GM18511 (cell line): Measurements from ENCODE around the gene VNN1.
"Not testable (repeated sequence)": the region's sequence is repeated elsewhere in the genome, so short reads cannot be mapped to it uniquely, and the experiment has no call there.

Source experiments
- ATAC-seq: cut with Tn5 transposase; IDR thresholded peaks from one replicate; pipeline ENCODE4 v1.9.1; 2021; ENCODE audit warnings: mild to moderate bottlenecking, moderate library complexity; ENCODE audit not compliant: unreplicated experiment

Gene VNN1

DNA sequence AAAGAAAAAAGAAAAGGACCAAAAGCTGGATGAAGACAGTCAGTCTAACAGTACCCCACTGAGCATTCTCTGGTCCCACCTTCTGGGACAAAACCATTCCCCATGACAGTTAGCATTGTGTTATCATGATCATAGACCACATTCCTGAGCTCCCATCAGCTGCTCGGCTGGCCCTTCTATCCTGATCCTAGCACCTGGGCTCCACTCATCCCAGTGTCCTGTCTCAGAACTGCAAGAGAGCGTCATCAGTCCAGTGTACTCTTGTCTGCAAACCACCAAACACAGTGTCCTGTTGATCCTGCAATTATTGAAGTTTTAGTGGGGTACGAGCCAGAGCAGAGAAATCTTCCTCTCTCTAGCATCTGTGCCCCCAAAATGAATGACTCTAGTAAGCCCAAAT lies 38.9 kb downstream of the VNN1 start:
- no peak for ATAC-seq

DNA sequence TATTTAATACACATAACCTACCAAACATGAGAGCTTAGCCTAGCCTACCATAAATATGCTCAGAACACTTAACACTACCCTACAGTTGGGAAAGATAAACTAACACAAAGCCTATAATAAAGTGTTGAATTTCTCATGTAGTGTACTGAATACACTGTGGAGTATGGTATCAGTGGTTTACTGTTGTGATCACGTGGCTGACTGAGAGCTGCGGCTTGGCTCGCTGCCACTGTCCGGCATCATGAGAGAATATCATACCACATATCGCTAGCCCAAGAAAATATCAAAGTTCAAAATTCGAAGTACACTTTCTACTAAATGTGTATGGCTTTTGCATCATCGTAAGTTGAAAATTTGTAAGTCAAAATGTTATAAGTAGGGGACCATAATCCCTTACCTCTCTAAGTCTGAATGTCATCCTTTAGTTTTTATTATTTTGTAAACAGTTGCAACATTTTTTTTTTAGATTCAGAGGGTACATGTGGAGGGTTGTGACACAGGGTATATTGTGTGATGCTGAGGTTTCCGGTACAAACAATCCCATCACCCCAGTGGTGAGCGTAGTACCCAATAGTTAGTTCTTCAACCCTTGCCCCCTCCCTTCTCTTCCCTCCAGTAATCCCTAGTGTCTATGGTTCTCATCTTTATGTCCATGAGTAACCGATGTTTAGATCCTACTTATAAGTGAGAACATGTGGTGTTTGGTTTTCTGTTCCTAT lies 40.3 kb downstream of the VNN1 start:
- no peak for ATAC-seq

GRCh38 chr6:132671295-132671694 lies 42.6 kb downstream of the VNN1 start:
- no peak for ATAC-seq

DNA sequence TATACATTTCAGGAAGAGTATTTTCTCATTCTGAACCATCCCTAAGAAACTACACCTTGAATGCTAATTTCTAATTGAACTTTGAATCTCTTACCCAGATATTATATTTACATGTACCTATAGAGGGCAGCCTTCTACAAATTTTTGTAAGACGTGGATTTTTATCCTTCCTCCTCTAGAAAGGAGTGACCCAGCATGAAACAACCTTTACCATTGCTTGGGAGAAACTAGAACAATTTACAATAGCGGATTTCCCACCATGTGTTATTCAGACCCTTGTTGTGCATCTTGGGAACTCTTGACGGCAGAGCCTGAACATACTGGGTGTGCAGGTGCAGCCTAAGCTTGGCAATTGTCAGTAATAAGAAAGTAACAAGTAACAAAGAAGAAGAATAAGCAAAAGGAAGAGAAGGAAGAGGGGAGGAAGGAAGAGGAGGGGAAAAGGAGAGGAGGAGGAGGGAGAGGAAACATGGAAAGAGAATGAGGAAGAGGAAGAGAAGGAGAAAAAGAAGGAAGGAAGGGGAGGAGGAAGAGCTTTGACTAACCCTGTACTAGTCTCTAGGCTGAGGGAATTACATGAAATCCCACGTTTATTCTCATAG lies 44.1 kb downstream of the VNN1 start:
- peak; percentile 72 for ATAC-seq

GRCh38 chr6:132666118-132666517 lies 47.7 kb downstream of the VNN1 start:
- no peak for ATAC-seq

GRCh38 chr6:132664309-132665034 lies 49.4 kb downstream of the VNN1 start:
- no peak for ATAC-seq

DNA sequence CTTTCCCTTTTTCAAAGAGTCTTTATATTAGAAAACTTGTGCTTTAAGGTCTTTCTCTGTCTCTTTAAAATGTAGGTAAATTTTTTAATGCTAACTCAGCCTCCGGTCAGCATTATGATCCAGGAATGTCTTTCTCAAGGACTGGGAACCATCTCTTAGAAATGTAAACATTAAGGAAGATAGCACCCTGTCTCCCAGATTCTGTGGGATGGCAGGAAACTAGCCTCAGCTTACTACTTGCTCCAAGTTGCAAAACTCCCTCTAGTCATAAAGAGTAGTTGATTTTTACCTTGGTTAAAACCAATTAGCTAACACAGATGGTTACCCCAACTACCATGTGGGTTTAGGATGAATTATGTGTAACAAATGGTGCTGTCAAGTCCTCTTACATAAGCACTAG lies 50.2 kb downstream of the VNN1 start:
- ATAC-seq: no peak

DNA sequence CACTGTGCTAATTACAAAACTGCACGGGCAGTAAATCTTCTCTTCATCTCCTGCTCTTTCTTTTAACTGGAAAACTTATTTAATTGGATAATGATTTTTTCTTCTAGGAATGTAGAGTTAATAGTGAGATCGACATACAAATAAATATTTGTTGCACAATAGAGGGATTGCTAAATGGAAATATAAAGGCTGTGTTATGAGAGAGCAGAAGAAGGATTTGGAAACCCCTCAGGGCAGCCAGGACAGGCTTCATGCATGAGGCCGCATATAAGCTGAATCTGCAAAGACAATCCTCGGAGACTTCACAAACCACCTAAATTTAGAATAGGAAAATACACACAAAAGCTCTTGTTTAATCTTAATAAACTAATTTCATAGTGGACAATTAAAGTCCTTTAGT lies 51.9 kb downstream of the VNN1 start:
- no peak for ATAC-seq

- no peak for ATAC-seq
Observed at GRCh38 chr6:132659082-132659481, 54.8 kb downstream of the VNN1 start, which contains the start of gene TAAR1. TSS of gene TAAR1 (minus strand) at chr6:132659182. CDS start at chr6:132646003, 13,179 bp downstream.

DNA sequence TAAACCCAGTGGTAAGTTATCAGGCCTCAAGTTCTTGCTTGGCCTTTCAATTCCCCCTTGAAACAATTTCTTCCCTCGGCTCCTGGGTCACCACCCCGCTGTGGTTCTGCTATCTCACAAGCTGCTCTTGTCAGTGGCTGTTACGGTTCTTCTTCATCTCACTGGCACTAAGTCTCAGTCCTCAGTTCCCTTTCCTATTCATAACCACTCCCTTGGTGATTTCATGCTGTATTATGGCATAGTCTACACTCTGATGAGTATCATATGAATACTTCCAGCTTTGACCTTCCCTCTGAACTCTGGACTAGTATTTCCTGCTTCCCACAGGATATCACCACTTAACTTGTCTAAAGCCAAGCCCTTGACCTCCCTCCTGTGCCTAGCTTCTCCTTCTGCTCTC lies 62.8 kb downstream of the VNN1 start:
- ATAC-seq: peak; percentile 65

DNA sequence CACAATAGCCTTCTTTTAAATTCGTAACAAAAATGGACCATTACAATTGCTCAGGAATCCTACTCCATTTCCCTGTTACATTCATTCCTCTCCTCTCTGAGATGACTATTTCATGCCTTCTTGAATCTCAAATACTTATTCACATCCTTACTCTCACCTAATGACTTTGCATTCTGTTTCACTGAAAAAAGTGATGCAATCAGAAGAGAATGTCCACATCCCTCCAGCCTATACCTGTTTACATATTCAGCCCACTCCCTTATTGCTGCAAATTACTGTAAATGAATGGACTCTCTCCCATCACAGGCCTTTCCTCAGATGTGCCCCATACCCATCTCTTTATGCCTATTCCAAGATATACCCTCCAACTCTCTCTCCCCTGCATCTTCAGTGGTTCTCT lies 63.4 kb downstream of the VNN1 start:
- ATAC-seq: no peak

DNA sequence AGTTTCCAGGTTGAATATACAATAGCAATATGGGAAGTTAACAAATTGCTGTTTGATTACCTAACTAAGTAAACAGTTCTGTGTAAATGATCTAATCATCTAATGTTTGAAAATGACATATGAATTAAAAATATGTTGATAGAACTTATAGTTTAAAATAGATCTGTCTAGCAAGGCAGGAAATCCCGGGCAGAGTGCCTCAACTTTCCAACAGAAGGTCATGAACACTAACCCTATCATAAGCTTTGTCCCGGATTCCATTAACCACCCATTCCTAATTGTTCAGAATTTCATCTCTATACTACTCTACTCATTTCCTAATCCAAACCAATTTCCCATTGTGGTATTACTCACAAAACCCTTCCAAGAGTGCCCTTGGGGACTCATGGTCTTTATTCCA lies 65.0 kb downstream of the VNN1 start:
- ATAC-seq: no peak

GRCh38 chr6:132648356-132648755 lies 65.5 kb downstream of the VNN1 start:
- peak; percentile 76 for ATAC-seq

GRCh38 chr6:132643547-132643946 lies 70.3 kb downstream of the VNN1 start:
- peak; percentile 70 for ATAC-seq

- not testable (repeated sequence) for ATAC-seq
Observed at GRCh38 chr6:132637135-132637534, 76.7 kb downstream of the VNN1 start.

DNA sequence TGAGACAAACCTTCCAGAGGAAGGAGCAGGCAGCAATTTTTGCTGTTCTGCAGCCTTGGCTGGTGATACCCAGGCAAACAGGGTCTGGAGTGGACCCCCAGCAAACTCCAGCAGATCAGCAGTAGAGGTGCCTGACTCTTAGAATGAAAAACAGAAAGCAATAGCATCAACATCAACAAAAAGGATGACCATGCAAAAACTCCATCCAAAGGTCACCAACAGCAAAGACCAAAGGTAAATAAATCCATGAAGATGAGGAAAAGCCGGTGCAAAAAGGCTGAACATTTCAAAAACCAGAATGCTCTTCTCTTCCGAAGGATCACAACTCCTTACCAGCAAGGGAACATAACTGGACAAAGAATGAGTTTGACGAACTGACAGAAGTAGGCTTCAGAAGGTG lies 77.9 kb downstream of the VNN1 start:
- ATAC-seq: not testable (repeated sequence)

- ATAC-seq: not testable (repeated sequence)
Observed at GRCh38 chr6:132635288-132635687, 78.6 kb downstream of the VNN1 start.

- ATAC-seq: no peak
Observed at GRCh38 chr6:132634796-132635195, 79.1 kb downstream of the VNN1 start.

- no peak for ATAC-seq
Observed at GRCh38 chr6:132633362-132633761, 80.5 kb downstream of the VNN1 start.
